COLO829 (cell line): ENCODE results near the gene TRPM3.
A peak's percentile ranks its signal among the peaks of the same experiment; 100 is the strongest.

Source experiments
- DNase-seq: peaks from one replicate; pipeline ENCODE4 v3.0.0; 2012; ENCODE audit warnings: low spot score

Gene TRPM3

GRCh38 chr9:70947086-70947485, 174.3 kb downstream of the TRPM3 start:
- no peak for DNase-seq

- no peak for DNase-seq
Measured at GRCh38 chr9:70945301-70945700, 176.1 kb downstream of the TRPM3 start.

DNA sequence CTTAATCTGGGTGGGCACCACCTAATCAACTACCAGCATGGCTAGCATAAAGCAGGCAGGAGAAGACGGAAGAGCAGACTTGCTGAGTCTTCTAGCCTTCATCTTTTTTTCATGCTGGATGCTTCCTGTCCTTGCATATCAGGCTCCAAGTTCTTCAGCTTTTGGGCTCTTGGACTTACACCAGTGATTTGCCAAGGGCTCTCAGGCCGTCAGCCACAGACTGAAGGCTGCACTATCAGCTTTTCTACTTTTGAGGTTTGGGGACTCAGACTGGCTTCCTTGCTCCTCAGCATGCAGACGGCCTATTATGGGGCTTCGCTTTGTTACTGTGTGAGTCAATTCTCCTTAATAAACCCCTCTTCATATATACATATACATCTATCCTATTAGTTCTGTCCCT, 180.2 kb downstream of the TRPM3 start:
- no peak for DNase-seq

DNA sequence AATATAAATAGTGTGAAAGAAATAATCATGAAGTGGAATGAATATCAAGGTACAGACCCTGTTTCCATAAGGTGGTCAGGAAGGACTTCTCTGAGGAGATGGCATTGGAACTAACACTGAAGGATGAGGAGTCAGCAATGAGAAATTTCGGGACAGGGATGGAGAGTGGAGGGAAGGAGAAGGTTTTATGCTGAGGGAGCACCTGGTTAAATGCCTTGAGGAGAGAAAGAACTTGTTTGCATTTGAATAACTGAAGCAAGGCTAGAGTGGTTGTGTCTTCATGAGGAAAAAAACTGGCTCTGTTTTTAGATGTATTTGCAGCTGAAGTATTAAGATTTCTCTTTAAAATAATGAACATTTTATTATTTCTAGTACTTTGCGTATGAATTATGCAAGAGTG, 180.8 kb downstream of the TRPM3 start:
- no peak for DNase-seq

DNA sequence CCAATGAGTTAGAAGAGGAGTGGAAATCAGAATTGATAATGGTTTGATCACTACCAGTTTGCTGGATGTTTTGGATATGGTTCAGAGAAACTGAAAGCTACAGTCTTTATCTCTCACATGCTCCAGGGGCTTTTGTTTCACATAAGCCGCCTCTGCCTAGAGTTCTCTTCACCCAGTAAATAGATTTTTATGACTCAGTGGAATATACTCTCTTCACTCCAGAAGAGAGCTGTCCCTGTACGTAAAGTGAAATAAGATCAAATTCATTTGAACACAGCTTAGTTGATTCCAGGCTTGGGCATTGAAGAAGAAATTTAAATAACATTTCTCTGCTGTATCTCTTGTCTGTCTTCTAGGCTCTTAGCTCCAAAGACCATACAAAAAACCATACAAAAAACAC, 184.9 kb downstream of the TRPM3 start:
- DNase-seq = no peak

DNA sequence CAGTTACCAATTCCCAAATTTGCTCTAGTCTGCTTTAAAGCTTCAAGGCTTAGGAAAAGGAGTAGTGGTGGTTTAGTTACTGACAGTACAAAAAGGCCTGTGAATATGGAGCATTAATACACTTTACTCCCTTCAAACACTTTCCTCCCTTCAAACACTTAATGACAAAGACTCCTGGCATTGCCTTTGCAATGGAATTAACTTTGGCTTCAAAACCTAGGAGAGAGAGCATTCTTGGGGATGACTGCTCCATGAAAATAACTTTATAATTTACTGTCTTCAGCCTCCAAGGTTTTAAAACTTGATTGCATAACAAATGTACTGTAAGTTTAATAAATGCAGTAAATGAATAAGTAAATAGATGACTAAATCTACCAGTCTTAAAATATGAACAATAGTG, 185.6 kb downstream of the TRPM3 start:
- DNase-seq = no peak

GRCh38 chr9:70934642-70935041, 186.8 kb downstream of the TRPM3 start:
- no peak for DNase-seq

GRCh38 chr9:70933321-70933720, 188.1 kb downstream of the TRPM3 start:
- DNase-seq = no peak

- no peak for DNase-seq
Measured at GRCh38 chr9:70932097-70932496, 189.3 kb downstream of the TRPM3 start.

DNA sequence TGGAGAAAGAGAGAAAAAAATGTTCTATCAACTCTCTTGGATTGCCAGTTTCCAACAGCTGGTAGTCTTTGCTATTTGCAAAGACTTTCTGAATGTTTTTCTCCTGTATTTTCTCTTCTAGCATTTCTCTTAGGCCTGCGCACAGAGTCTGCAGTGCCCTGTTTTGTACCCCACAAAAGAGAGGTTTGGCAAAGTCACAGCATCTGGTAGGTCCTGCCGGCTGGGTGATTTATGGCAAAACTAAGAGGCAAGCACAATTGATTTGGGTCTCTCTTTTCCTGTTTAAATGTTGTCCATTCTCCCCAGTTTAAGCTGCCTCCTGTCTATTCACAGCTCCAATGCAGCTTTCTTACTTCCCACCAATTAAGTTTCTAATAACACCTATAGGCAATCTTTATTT, 193.9 kb downstream of the TRPM3 start:
- DNase-seq = no peak

DNA sequence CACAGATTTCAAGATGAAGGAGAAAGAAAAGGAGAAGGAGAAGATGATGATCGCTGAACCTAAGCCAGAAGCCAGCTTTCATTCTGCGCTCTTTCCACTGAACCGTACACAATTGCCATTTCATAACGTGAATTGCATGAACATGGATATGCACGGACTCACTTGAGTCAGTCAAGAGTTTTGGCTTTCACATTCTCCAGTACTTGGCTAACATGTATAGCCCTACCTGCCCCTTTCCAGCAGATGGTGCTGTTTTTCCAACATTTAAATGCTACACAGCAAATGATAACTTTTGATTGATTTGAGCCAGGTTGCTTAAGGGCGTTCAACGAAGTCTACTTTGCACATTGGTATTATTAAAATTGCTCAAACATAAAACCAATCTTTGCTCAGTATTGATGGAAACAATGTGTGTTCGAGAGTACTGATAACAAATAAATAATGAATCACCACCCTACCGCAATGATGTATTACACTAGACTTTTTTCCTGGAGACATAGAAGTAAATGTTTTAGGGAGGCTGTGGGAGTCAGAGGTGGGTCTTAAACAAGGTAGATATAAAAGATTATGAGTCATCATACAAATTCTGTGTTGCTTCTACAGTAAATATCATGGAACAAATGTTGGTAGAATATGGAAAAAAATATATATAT, 196.4 kb downstream of the TRPM3 start:
- peak; percentile 72 for DNase-seq

DNA sequence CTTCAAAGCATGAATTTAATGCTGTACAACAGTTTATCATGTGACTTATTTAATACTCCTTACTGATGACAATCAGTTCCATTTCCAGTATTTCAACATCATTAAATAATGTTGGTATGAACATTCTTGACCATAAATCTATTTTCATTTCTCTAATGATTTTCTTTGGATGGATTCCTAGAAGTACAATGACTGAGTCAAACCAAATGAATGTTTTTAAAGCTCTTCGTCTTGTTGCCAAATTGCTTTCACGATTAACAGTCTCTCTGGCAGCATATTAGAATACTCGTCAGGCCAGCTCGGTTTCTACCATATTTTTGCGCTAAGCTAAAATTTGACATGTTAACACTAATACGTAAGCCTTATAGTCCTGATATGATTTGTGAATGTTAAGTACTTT, 197.0 kb downstream of the TRPM3 start:
- no peak for DNase-seq

DNA sequence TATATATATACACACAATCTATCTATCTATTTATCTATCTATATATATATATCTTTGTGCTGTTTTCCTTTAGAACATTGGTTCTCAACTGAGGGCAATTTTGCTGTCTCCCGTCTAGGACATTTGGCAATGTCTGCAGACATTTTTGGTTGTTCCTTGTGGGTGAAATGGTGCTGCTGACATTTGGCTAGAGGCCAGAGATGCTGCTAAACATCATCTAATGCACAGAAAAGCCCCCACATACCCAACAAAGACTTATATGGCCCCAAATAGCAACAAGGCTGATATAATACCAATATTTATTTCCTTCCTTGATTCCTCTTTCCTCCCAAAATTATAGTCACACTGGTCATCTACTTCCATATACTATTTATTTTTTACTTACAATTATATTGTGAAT, 197.5 kb downstream of the TRPM3 start:
- no peak for DNase-seq

DNA sequence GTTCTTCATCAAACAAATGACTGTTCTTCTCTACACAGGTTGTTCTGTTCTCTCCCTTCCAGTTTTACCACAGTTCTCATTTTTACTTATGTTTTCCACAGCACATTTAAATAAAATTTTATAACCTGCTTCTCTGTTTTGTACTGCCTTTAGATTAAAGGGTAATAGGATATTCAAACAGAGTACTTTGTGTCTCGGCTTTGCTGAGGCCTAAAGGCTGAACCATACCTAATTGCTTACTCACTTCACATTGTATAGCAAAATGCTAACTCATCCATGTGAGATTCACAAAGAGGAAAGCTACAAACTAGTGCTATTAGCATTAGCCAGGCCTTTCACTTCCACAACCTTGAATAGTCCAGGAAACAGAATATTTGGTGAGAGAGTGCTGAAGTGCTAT, 200.3 kb downstream of the TRPM3 start:
- peak; percentile 49 for DNase-seq

DNA sequence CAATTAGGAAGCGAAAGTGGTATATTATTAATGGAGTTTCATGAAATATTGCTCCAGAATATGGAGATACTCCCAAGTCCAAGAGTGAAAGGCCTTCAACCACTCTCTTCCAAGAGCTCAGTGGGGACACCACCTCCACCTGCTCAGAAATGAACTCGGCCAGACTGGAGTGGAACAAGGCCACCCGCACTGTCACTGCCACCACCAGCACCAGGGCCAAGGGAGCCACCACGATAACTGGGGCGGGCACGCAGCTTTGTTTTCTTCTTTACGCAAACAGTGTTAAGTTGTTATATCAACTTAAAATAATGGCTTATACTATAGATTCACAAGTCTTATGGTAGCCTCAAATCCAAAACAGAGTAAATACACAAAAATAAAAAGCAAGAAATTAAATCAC, 204.1 kb downstream of the TRPM3 start:
- DNase-seq = no peak

- no peak for DNase-seq
Measured at GRCh38 chr9:70911791-70912190, 209.6 kb downstream of the TRPM3 start.

DNA sequence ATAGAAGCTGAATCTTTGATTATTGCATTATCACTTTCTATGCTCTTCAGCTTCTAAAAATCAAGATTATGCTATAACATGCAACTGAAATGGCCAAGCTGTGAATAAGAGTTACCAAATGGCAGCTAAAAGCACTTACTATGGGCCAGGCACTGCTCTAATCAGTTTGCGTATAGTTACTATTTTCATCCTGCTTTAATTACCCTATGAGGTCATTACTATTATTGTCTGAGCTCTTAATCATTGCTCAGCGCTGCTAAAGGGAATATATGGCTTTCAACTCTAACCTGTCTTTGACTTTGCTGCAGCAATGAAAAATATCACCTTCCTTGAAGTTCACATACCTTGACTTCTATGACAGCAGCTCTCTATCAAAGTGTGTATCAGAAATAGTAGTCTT, 210.8 kb downstream of the TRPM3 start:
- DNase-seq = no peak

DNA sequence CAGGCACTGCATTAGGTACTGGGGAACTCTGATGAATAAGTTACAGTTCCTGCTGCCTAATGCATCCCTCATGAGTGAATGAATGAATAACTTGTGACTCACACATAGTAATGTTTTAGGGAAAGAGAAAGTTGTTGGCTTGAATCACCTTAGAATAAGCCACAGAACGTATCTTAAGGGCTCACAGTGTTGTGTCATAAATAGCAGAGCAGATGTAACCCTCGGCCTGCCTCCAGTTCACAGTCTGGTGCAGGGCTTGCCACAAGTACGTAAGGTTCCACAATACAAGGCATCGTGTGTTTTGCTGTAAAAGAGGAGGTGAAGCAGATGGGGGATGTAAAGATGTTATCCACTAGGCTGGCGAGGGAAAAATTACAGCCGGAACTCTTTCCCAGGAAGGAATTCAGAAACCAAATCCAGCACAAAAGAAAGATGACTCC, 218.7 kb downstream of the TRPM3 start:
- DNase-seq = peak; percentile 82

DNA sequence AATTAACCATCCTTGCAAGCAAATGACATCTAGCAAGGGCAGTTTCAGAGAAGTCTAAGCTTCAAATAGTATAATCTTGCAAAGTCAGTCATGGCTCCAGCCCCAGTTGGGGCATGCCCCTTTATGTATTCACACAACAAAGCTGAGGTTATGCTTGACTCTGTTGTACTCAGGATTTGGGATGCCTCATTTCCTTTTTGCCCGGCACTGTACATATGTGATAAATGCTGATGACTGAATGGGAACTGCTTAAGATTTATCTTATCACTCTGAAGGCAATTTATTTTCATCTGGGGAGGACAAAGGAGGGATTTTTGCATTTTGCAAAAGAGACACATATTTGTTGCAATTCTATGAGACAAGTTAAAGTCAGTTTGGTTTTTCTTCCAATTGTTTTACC, 219.2 kb downstream of the TRPM3 start:
- DNase-seq = no peak

DNA sequence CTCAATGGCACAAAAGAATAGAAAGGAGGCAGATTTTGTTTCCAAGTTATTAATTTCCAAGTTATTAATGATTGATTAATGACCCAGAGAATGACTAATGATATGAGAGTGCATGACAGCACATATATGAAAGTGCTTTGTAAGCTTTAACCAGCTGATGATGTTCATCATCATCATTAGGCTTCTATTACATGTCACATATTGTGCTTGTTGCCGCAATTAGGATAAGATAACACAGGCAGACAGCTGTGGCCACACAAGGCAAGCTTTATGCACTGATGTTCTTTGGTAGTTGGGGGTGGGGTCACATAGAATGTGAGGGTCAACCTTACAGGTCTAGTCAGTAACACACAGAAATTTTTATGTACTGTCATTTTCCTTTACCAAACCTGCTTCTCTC, 219.7 kb downstream of the TRPM3 start:
- no peak for DNase-seq

- DNase-seq = no peak
Measured at GRCh38 chr9:70901013-70901412, 220.4 kb downstream of the TRPM3 start.

DNA sequence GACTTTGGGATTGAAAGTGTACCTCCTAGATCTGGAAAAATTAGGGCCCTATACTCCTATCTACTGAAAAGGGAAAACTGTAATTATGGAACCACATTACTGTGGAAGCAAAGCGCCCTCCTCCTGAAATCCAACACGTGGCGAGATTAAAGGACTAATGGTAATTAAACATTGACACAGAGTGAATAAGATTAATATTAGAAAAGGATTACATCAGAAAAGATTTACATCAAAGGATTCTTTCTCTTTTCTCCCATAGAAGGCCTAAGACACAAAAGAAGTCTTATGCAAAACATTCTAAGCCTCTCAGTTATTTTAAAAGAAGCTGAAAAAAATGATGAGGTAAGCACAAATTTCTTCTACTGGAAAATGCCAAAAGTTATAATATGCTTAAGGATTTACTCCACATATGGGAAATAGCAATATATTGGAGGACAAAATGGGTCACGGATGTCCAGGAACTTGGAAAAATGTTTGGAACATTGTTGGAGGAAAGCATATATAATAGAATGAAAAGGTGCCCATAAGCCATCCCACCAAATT, 227.8 kb downstream of the TRPM3 start:
- DNase-seq = no peak

GRCh38 chr9:70888471-70888870, 232.9 kb downstream of the TRPM3 start:
- DNase-seq = no peak

DNA sequence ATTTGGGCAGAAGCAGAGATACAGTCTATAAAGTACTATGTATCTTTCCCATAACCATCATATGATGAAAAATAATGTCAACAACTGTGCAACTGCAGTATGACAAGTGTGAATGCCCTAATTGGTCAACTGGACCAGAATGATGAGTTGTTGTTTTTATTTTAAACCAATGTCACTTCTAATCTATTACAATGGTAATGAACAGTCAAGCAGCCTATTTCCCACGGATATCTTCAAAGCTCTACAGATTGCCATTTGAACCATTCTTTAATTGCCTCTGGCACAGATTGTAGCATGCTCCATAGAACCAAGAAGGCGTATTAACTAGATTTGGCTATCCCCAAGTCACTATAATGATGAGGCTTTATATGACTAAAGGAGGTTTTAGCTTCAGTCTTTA, 233.6 kb downstream of the TRPM3 start:
- DNase-seq = no peak
